NT2/D1 (cell line): ENCODE results near the gene JOSD2.

ENCODE experiments used
- DNase-seq: peaks from one replicate; pipeline ENCODE4 v3.0.0-alpha.2; 2011; ENCODE audit warnings: low read depth, low spot score
- H3K27me3 ChIP-seq: 2 replicates; pipeline ENCODE4 v1.6.0; 2011; ENCODE audit warnings: mild to moderate bottlenecking; ENCODE audit not compliant: insufficient read length, insufficient read depth
- H3K36me3 ChIP-seq: 2 replicates; pipeline ENCODE4 v1.6.1; 2011; ENCODE audit warnings: mild to moderate bottlenecking, low read length, mixed read lengths; ENCODE audit not compliant: insufficient read depth, insufficient read length
- H3K4me1 ChIP-seq: 2 replicates; pipeline ENCODE4 v1.5.1; 2011; ENCODE audit not compliant: insufficient read depth, insufficient read length
- H3K4me3 ChIP-seq: 2 replicates; pipeline ENCODE4 v1.5.1; 2011; ENCODE audit warnings: low read depth; ENCODE audit not compliant: insufficient read length
- H3K9ac ChIP-seq: 2 replicates; pipeline ENCODE4 v1.6.0; 2011; ENCODE audit warnings: low read depth; ENCODE audit not compliant: insufficient read length
- H3K9me3 ChIP-seq: 2 replicates; pipeline ENCODE4 v1.5.1; 2011; ENCODE audit warnings: mild to moderate bottlenecking, low read length; ENCODE audit not compliant: insufficient read depth
- SUZ12 ChIP-seq: IDR thresholded peaks from 2 replicates; pipeline ENCODE4 v1.6.1; 2011; ENCODE audit not compliant: insufficient read length, insufficient read depth; ENCODE audit errors: extremely low read depth
- YY1 ChIP-seq: IDR thresholded peaks from 2 replicates; pipeline ENCODE4 v1.6.1; 2011; ENCODE audit not compliant: insufficient read length, insufficient read depth
- ZNF274 ChIP-seq: IDR thresholded peaks from 2 replicates; pipeline ENCODE4 v1.6.1; 2011; ENCODE audit warnings: mild to moderate bottlenecking, low read depth, low read length

JOSD2 gene

GRCh38 chr19:50497022-50497405 is 14.0 kb downstream of the JOSD2 start:
- no peak for TF ChIP-seq YY1
- no peak for TF ChIP-seq SUZ12
- no peak for TF ChIP-seq ZNF274
- Histone ChIP-seq H3K9me3 (no peaks in the 10 kb centered on the region), H3K9ac (no peak overlapping the region), H3K36me3 (no peaks in the 10 kb centered on the region), H3K4me3 (no peak overlapping the region), H3K4me1 (peaks cover 16% of the 10 kb centered on the region), H3K27me3 (peaks cover 80% of the 10 kb centered on the region)
- no peak for DNase-seq

GRCh38 chr19:50496189-50497021 is 14.6 kb downstream of the JOSD2 start:
- H3K4me1 ChIP-seq, result peaks cover 11% of the 10 kb centered on the region
- H3K27me3 ChIP-seq, result peaks cover 86% of the 10 kb centered on the region
- no peak for DNase-seq
- no peak overlapping the region for H3K9ac ChIP-seq
- no peak overlapping the region for H3K4me3 ChIP-seq
- no peak for TF ChIP-seq ZNF274
- TF ChIP-seq YY1, result no peak
- no peak for TF ChIP-seq SUZ12
- H3K9me3 ChIP-seq, result no peaks in the 10 kb centered on the region
- H3K36me3 ChIP-seq, result no peaks in the 10 kb centered on the region

GRCh38 chr19:50495020-50495531 is 15.9 kb downstream of the JOSD2 start:
- peaks cover 92% of the 10 kb centered on the region for H3K27me3 ChIP-seq

GRCh38 chr19:50494186-50495019 is 16.6 kb downstream of the JOSD2 start:
- DNase-seq, result no peak
- peaks cover 4% of the 10 kb centered on the region for H3K4me1 ChIP-seq
- H3K4me3 ChIP-seq, result no peak overlapping the region
- no peaks in the 10 kb centered on the region for H3K36me3 ChIP-seq
- TF ChIP-seq ZNF274, result no peak
- TF ChIP-seq SUZ12, result no peak
- TF ChIP-seq YY1, result no peak
- H3K27me3 ChIP-seq, result peaks cover 85% of the 10 kb centered on the region
- peaks cover 7% of the 10 kb centered on the region; the same call in 1 of the 2 replicates for H3K9me3 ChIP-seq
- no peak overlapping the region for H3K9ac ChIP-seq

More at GRCh38 chr19:50495020-50495531, 15.9 kb downstream of the JOSD2 start:
- TF ChIP-seq ZNF274 (no peak), YY1 (no peak), SUZ12 (no peak)
- Histone ChIP-seq H3K4me3 (no peak overlapping the region), H3K36me3 (no peaks in the 10 kb centered on the region), H3K9ac (no peak overlapping the region), H3K9me3 (peaks cover 7% of the 10 kb centered on the region; the same call in 1 of the 2 replicates), H3K4me1 (peaks cover 5% of the 10 kb centered on the region)
- no peak for DNase-seq

GRCh38 chr19:50493171-50493570 is 17.8 kb downstream of the JOSD2 start:
- peaks cover 73% of the 10 kb centered on the region for H3K27me3 ChIP-seq
- H3K4me3 ChIP-seq, result no peak overlapping the region
- TF ChIP-seq YY1 (no peak), ZNF274 (no peak), SUZ12 (no peak)
- no peak overlapping the region for H3K9ac ChIP-seq
- peaks cover 4% of the 10 kb centered on the region for H3K4me1 ChIP-seq
- H3K36me3 ChIP-seq, result no peaks in the 10 kb centered on the region
- peaks cover 7% of the 10 kb centered on the region; the same call in 1 of the 2 replicates for H3K9me3 ChIP-seq
- no peak for DNase-seq

- H3K36me3 ChIP-seq, result no peaks in the 10 kb centered on the region
- TF ChIP-seq ZNF274, result no peak
- no peak for TF ChIP-seq SUZ12
- TF ChIP-seq YY1, result no peak
- no peak overlapping the region for H3K4me3 ChIP-seq
- H3K4me1 ChIP-seq, result peaks cover 4% of the 10 kb centered on the region
- H3K27me3 ChIP-seq, result peaks cover 70% of the 10 kb centered on the region
- H3K9me3 ChIP-seq, result peaks cover 8% of the 10 kb centered on the region; the same call in 1 of the 2 replicates
- no peak for DNase-seq
- H3K9ac ChIP-seq, result no peak overlapping the region
These were observed 18.5 kb downstream of the JOSD2 start for GRCh38 chr19:50492303-50493052.
